ENCODE measurements around the gene GIPC3. TPM values are rescaled to one million over a fixed set of nuclear protein-coding genes. Genes with fewer than 3 reads are reported as not detected.

The GIPC3 gene
- total RNA-seq, 1 experiment from 2014 or later, result not detected

- Histone ChIP-seq H3K9me2 (replicated peaks; ENCODE audit: insufficient read depth, low read length) (no peaks in the 10 kb centered on the region), H3K9me3 (ENCODE audit: low read length) (no peaks in the 10 kb centered on the region), H3K4me3 (ENCODE audit: low read length) (no peak overlapping the region), H4K20me1 (ENCODE audit: insufficient read depth, low read depth, low read length) (0 out of 2 replicates have a peak, but pooled peaks cover under 1% of the 10 kb centered on the region), H3K4me1 (ENCODE audit: low read length) (no peaks in the 10 kb centered on the region), H3K79me2 (ENCODE audit: low read length) (no peaks in the 10 kb centered on the region), H3K4me2 (ENCODE audit: low read depth, low read length, poor library complexity, severe bottlenecking) (no peak overlapping the region), H2AFZ (ENCODE audit: low read length) (no peak overlapping the region), H3K36me3 (ENCODE audit: insufficient read depth, low read length) (no peaks in the 10 kb centered on the region), H3K27ac (ENCODE audit: low read length) (no peak overlapping the region), H3K9ac (ENCODE audit: low read length) (no peak overlapping the region), H3K27me3 (ENCODE audit: low read length) (no peaks in the 10 kb centered on the region)
- DNase-seq, result no peak
Measured at GRCh38 chr19:3612901-3613741, 27.8 kb downstream of the GIPC3 start.

- H3K79me2 ChIP-seq (ENCODE audit: low read length), result no peaks in the 10 kb centered on the region
- H3K27me3 ChIP-seq (ENCODE audit: low read length), result no peaks in the 10 kb centered on the region
- no peak overlapping the region for H3K9ac ChIP-seq (ENCODE audit: low read length)
- H2AFZ ChIP-seq (ENCODE audit: low read length), result no peak overlapping the region
- no peaks in the 10 kb centered on the region for H3K9me2 ChIP-seq (replicated peaks; ENCODE audit: insufficient read depth, low read length)
- H3K4me1 ChIP-seq (ENCODE audit: low read length), result no peaks in the 10 kb centered on the region
- no peaks in the 10 kb centered on the region for H3K36me3 ChIP-seq (ENCODE audit: insufficient read depth, low read length)
- no peaks in the 10 kb centered on the region; the same call in 1 of the 2 replicates for H4K20me1 ChIP-seq (ENCODE audit: insufficient read depth, low read depth, low read length)
- no peak for DNase-seq
- H3K4me3 ChIP-seq (ENCODE audit: low read length), result no peak overlapping the region
- H3K4me2 ChIP-seq (ENCODE audit: low read depth, low read length, poor library complexity, severe bottlenecking), result no peak overlapping the region
- H3K27ac ChIP-seq (ENCODE audit: low read length), result no peak overlapping the region
- H3K9me3 ChIP-seq (ENCODE audit: low read length), result no peaks in the 10 kb centered on the region
Measured at GRCh38 chr19:3613818-3614661, 28.8 kb downstream of the GIPC3 start.

- Histone ChIP-seq H3K4me3 (ENCODE audit: low read length) (no peak overlapping the region), H3K36me3 (ENCODE audit: insufficient read depth, low read length) (no peaks in the 10 kb centered on the region), H3K79me2 (ENCODE audit: low read length) (no peaks in the 10 kb centered on the region), H3K27me3 (ENCODE audit: low read length) (no peaks in the 10 kb centered on the region), H3K9me3 (ENCODE audit: low read length) (no peaks in the 10 kb centered on the region), H4K20me1 (ENCODE audit: insufficient read depth, low read depth, low read length) (no peaks in the 10 kb centered on the region; the same call in 1 of the 2 replicates), H3K27ac (ENCODE audit: low read length) (no peak overlapping the region), H3K9me2 (replicated peaks; ENCODE audit: insufficient read depth, low read length) (no peaks in the 10 kb centered on the region), H3K4me2 (ENCODE audit: low read depth, low read length, poor library complexity, severe bottlenecking) (no peak overlapping the region), H3K9ac (ENCODE audit: low read length) (no peak overlapping the region), H2AFZ (ENCODE audit: low read length) (no peak overlapping the region), H3K4me1 (ENCODE audit: low read length) (no peaks in the 10 kb centered on the region)
- DNase-seq, result no peak
Measured at GRCh38 chr19:3614858-3615505, 29.7 kb downstream of the GIPC3 start.

- Histone ChIP-seq H3K27me3 (ENCODE audit: low read length) (no peaks in the 10 kb centered on the region), H3K36me3 (ENCODE audit: insufficient read depth, low read length) (no peaks in the 10 kb centered on the region), H3K9me3 (ENCODE audit: low read length) (no peaks in the 10 kb centered on the region), H3K4me3 (ENCODE audit: low read length) (no peak overlapping the region), H3K79me2 (ENCODE audit: low read length) (no peaks in the 10 kb centered on the region), H3K9me2 (replicated peaks; ENCODE audit: insufficient read depth, low read length) (no peaks in the 10 kb centered on the region), H3K4me2 (ENCODE audit: low read depth, low read length, poor library complexity, severe bottlenecking) (no peak overlapping the region), H3K9ac (ENCODE audit: low read length) (no peak overlapping the region), H2AFZ (ENCODE audit: low read length) (no peak overlapping the region), H3K27ac (ENCODE audit: low read length) (no peak overlapping the region), H4K20me1 (ENCODE audit: insufficient read depth, low read depth, low read length) (no peaks in the 10 kb centered on the region; the same call in 1 of the 2 replicates), H3K4me1 (ENCODE audit: low read length) (no peaks in the 10 kb centered on the region)
- DNase-seq, result no peak
Measured at GRCh38 chr19:3615524-3616135, 30.4 kb downstream of the GIPC3 start.

- Histone ChIP-seq H2AFZ (ENCODE audit: low read length) (no peak overlapping the region), H3K9ac (ENCODE audit: low read length) (no peak overlapping the region), H3K36me3 (ENCODE audit: insufficient read depth, low read length) (no peaks in the 10 kb centered on the region), H3K4me1 (ENCODE audit: low read length) (no peaks in the 10 kb centered on the region), H3K9me2 (replicated peaks; ENCODE audit: insufficient read depth, low read length) (no peaks in the 10 kb centered on the region), H3K4me2 (ENCODE audit: low read depth, low read length, poor library complexity, severe bottlenecking) (no peak overlapping the region), H3K9me3 (ENCODE audit: low read length) (no peaks in the 10 kb centered on the region), H3K27me3 (ENCODE audit: low read length) (no peaks in the 10 kb centered on the region), H3K79me2 (ENCODE audit: low read length) (0 out of 2 replicates have a peak, but pooled peaks cover under 1% of the 10 kb centered on the region), H3K4me3 (ENCODE audit: low read length) (no peak overlapping the region), H4K20me1 (ENCODE audit: insufficient read depth, low read depth, low read length) (no peaks in the 10 kb centered on the region; the same call in 1 of the 2 replicates), H3K27ac (ENCODE audit: low read length) (no peak overlapping the region)
- DNase-seq, result no peak
Measured at GRCh38 chr19:3617463-3617862, 32.2 kb downstream of the GIPC3 start.

GRCh38 chr19:3618144-3618810 is 33.0 kb downstream of the GIPC3 start:
- Histone ChIP-seq H3K4me2 (ENCODE audit: low read depth, low read length, poor library complexity, severe bottlenecking) (no peak overlapping the region), H3K27me3 (ENCODE audit: low read length) (no peaks in the 10 kb centered on the region), H3K9me2 (replicated peaks; ENCODE audit: insufficient read depth, low read length) (no peaks in the 10 kb centered on the region), H3K4me1 (ENCODE audit: low read length) (no peaks in the 10 kb centered on the region), H3K79me2 (ENCODE audit: low read length) (0 out of 2 replicates have a peak, but pooled peaks cover 3% of the 10 kb centered on the region), H3K9me3 (ENCODE audit: low read length) (no peaks in the 10 kb centered on the region), H4K20me1 (ENCODE audit: insufficient read depth, low read depth, low read length) (no peaks in the 10 kb centered on the region; the same call in 1 of the 2 replicates), H2AFZ (ENCODE audit: low read length) (no peak overlapping the region), H3K9ac (ENCODE audit: low read length) (no peak overlapping the region), H3K4me3 (ENCODE audit: low read length) (no peak overlapping the region), H3K27ac (ENCODE audit: low read length) (no peak overlapping the region), H3K36me3 (ENCODE audit: insufficient read depth, low read length) (no peaks in the 10 kb centered on the region)
- peak; percentile 85 for DNase-seq

- H3K4me2 ChIP-seq (ENCODE audit: low read depth, low read length, poor library complexity, severe bottlenecking), result no peak overlapping the region
- H2AFZ ChIP-seq (ENCODE audit: low read length), result no peak overlapping the region
- H3K27me3 ChIP-seq (ENCODE audit: low read length), result no peaks in the 10 kb centered on the region
- H3K4me3 ChIP-seq (ENCODE audit: low read length), result no peak overlapping the region
- H4K20me1 ChIP-seq (ENCODE audit: insufficient read depth, low read depth, low read length), result no peaks in the 10 kb centered on the region; the same call in 1 of the 2 replicates
- H3K9me3 ChIP-seq (ENCODE audit: low read length), result no peaks in the 10 kb centered on the region
- no peaks in the 10 kb centered on the region for H3K36me3 ChIP-seq (ENCODE audit: insufficient read depth, low read length)
- H3K4me1 ChIP-seq (ENCODE audit: low read length), result no peaks in the 10 kb centered on the region
- H3K9me2 ChIP-seq (replicated peaks; ENCODE audit: insufficient read depth, low read length), result no peaks in the 10 kb centered on the region
- H3K27ac ChIP-seq (ENCODE audit: low read length), result no peak overlapping the region
- H3K79me2 ChIP-seq (ENCODE audit: low read length), result peaks cover 4% of the 10 kb centered on the region
- no peak overlapping the region for H3K9ac ChIP-seq (ENCODE audit: low read length)
- DNase-seq, result no peak
Measured at GRCh38 chr19:3618811-3619630, 33.7 kb downstream of the GIPC3 start.

Measured in Karpas-422 (cell line).